Camera-type eye (tissue), 1 donor: ENCODE data around the gene SIK1. TPM values are rescaled to one million over a fixed set of nuclear protein-coding genes. Genes with fewer than 3 reads are reported as not detected.

Source experiments
- total RNA-seq: library from RNA; depleted of rRNA; stranded (reverse); fragments of >200 nt; gene quantifications from one replicate; pipeline ENCODE4 v1.2.3, GENCODE V29; 2014

The SIK1 gene
- total RNA-seq = 49.3 TPM

GRCh38 chr21:43426404-43427241, at the start of gene SIK1:
Gene SIK1, minus strand, starts transcription at chr21:43427131. Its CDS starts 953 bp downstream, at chr21:43426178.

Other genes starting within 250 kb of the SIK1 start
- 2.9 TPM for gene HSF2BP, start 232.4 kb upstream of the SIK1 start, total RNA-seq
- gene RRP1B, start 232.4 kb upstream of the SIK1 start, total RNA-seq = 29.2 TPM